Muscle of leg (tissue), 11 donors: ENCODE measurements around the gene RHEB. TPM values are rescaled to one million over a fixed set of nuclear protein-coding genes. Genes with fewer than 3 reads are reported as not detected.
A peak's percentile ranks its signal among the peaks of the same experiment; 100 is the strongest.
"Not testable (repeated sequence)": the region's sequence is repeated elsewhere in the genome, so short reads cannot be mapped to it uniquely, and the experiment has no call there.

Experiments used
- DNase-seq: peaks from one replicate; pipeline ENCODE4 v3.0.0; 2013
- H3K27ac ChIP-seq: one replicate; pipeline ENCODE4 v1.5.1; 2013; ENCODE audit warnings: mild to moderate bottlenecking, low read length, control low read depth
- H3K27me3 ChIP-seq: one replicate; pipeline ENCODE4 v1.6.1; 2013; ENCODE audit warnings: low read length; ENCODE audit not compliant: control insufficient read depth, insufficient read depth
- H3K36me3 ChIP-seq: one replicate; pipeline ENCODE4 v1.6.1; 2013; ENCODE audit warnings: low read length; ENCODE audit not compliant: control insufficient read depth, insufficient read depth
- H3K4me1 ChIP-seq: one replicate; pipeline ENCODE4 v1.6.1; 2013; ENCODE audit warnings: low read length; ENCODE audit not compliant: control insufficient read depth, insufficient read depth
- H3K4me3 ChIP-seq: one replicate; pipeline ENCODE4 v1.5.1; 2013; ENCODE audit warnings: low read length, control low read depth
- H3K9me3 ChIP-seq: replicated peaks from 2 replicates; pipeline ENCODE4 v1.6.1; 2013; ENCODE audit warnings: low read depth, low read length; ENCODE audit not compliant: control insufficient read depth
- WGBS: methylation state at CpG from one replicate; pipeline ENCODE4 v1.1.5; 2013; ENCODE audit warnings: missing lambda C conversion rate; ENCODE audit not compliant: insufficient coverage; 5-methylcytosine and 5-hydroxymethylcytosine counted together
- polyA plus RNA-seq, 8 donors: library from polyadenylated mRNA; unstranded; fragments of 120-200 nt; gene quantifications; one replicate each; pipeline versions ENCODE4 v1.2.1 to v1.2.3, GENCODE V29; 2013; ENCODE audit warnings: inconsistent platforms in 1 of 8, low replicate concordance in 1 of 8; ENCODE audit not compliant: insufficient read length in 8 of 8, insufficient read depth in 1 of 8
- total RNA-seq: library from RNA; stranded (reverse); fragments of 120-200 nt; gene quantifications from one replicate; pipeline ENCODE4 v1.2.4, GENCODE V29; 2013

RHEB gene
- total and polyA plus RNA-seq, 9 donors, result 75.6 to 101 (median 83.6) TPM

- Histone ChIP-seq H3K27me3 (peaks cover 2% of the 10 kb centered on the region), H3K4me1 (peaks cover 5% of the 10 kb centered on the region), H3K9me3 (no peaks in the 10 kb centered on the region), H3K4me3 (no peak overlapping the region), H3K36me3 (no peaks in the 10 kb centered on the region), H3K27ac (no peak overlapping the region)
- peak; percentile 84 for DNase-seq
- 5% methylated on average over 4 of the region's 8 CpGs for WGBS
Measured at GRCh38 chr7:151537818-151538561, 18.3 kb upstream of the RHEB start.

- not testable (repeated sequence) for H3K27me3 ChIP-seq, H3K4me1 ChIP-seq, H3K36me3 ChIP-seq, H3K9me3 ChIP-seq, H3K27ac ChIP-seq, H3K4me3 ChIP-seq, DNase-seq
- 92% methylated on average over 1 of the region's 2 CpGs for WGBS
Measured at GRCh38 chr7:151536178-151536577, 16.5 kb upstream of the RHEB start.

- no peak overlapping the region for H3K27ac ChIP-seq
- no peak overlapping the region for H3K4me3 ChIP-seq
- no peaks in the 10 kb centered on the region for H3K27me3 ChIP-seq
Measured at GRCh38 chr7:151529842-151530241, 10.1 kb upstream of the RHEB start.

GRCh38 chr7:151524845-151525244 is 5.2 kb upstream of the RHEB start:
- Histone ChIP-seq H3K4me1 (peaks cover 9% of the 10 kb centered on the region), H3K27ac (no peak overlapping the region), H3K4me3 (no peak overlapping the region), H3K27me3 (peaks cover 2% of the 10 kb centered on the region), H3K9me3 (peaks cover 2% of the 10 kb centered on the region), H3K36me3 (no peaks in the 10 kb centered on the region)
- no CpG with 5 or more reads among the region's 2 CpGs for WGBS
- no peak for DNase-seq

More at GRCh38 chr7:151529842-151530241, 10.1 kb upstream of the RHEB start:
- no peak for DNase-seq
- Histone ChIP-seq H3K4me1 (no peaks in the 10 kb centered on the region), H3K36me3 (no peaks in the 10 kb centered on the region), H3K9me3 (peaks cover 7% of the 10 kb centered on the region)

- peaks cover 9% of the 10 kb centered on the region for H3K4me1 ChIP-seq
- H3K9me3 ChIP-seq, result no peaks in the 10 kb centered on the region
- no peak overlapping the region for H3K4me3 ChIP-seq
- DNase-seq, result no peak
- H3K36me3 ChIP-seq, result no peaks in the 10 kb centered on the region
- peaks cover 2% of the 10 kb centered on the region for H3K27me3 ChIP-seq
- no peak overlapping the region for H3K27ac ChIP-seq
- 69% methylated on average over 4 of the region's 8 CpGs for WGBS
Measured at GRCh38 chr7:151524331-151524730, 4.6 kb upstream of the RHEB start.

GRCh38 chr7:151520419-151521261 is 945 bp upstream of the RHEB start:
- WGBS, result under 1% methylated on average over 42 of the region's 55 CpGs
- H3K4me3 ChIP-seq, result peak overlapping the region; percentile 52
- peaks cover 2% of the 10 kb centered on the region for H3K27me3 ChIP-seq
- H3K9me3 ChIP-seq, result no peaks in the 10 kb centered on the region
- DNase-seq, result peak; percentile 49
- H3K27ac ChIP-seq, result peak overlapping the region; percentile 86
- H3K36me3 ChIP-seq, result no peaks in the 10 kb centered on the region
- H3K4me1 ChIP-seq, result peaks cover 21% of the 10 kb centered on the region

GRCh38 chr7:151518947-151519764 is 539 bp downstream of the RHEB start:
- Histone ChIP-seq H3K4me3 (peak overlapping the region; percentile 76), H3K4me1 (peaks cover 21% of the 10 kb centered on the region), H3K27ac (peak overlapping the region; percentile 92)
- not testable (repeated sequence) for H3K9me3 ChIP-seq, H3K27me3 ChIP-seq, H3K36me3 ChIP-seq
- under 1% methylated on average over 78 of the region's 118 CpGs for WGBS
- peak; percentile 59 for DNase-seq

- Histone ChIP-seq H3K4me3 (peak overlapping the region; percentile 76), H3K9me3 (peaks cover 2% of the 10 kb centered on the region), H3K4me1 (peaks cover 21% of the 10 kb centered on the region), H3K36me3 (no peaks in the 10 kb centered on the region), H3K27me3 (no peaks in the 10 kb centered on the region), H3K27ac (peak overlapping the region; percentile 92)
- DNase-seq, result peak; percentile 69
- under 1% methylated on average over 23 of the region's 36 CpGs for WGBS
Measured at GRCh38 chr7:151518105-151518946, 1.4 kb downstream of the RHEB start.

GRCh38 chr7:151517601-151518104 is 2.0 kb downstream of the RHEB start:
- H3K27ac ChIP-seq, result peak overlapping the region; percentile 92
- peaks cover 2% of the 10 kb centered on the region for H3K9me3 ChIP-seq
- no CpG with 5 or more reads among the region's 7 CpGs for WGBS
- H3K4me3 ChIP-seq, result peak overlapping the region; percentile 76
- DNase-seq, result no peak
- H3K27me3 ChIP-seq, result no peaks in the 10 kb centered on the region
- H3K4me1 ChIP-seq, result peaks cover 21% of the 10 kb centered on the region
- no peaks in the 10 kb centered on the region for H3K36me3 ChIP-seq
